Stomach (tissue), 4 donors: ENCODE results near the gene PSMB8.

Source experiments
- EP300 ChIP-seq: sonication (generic); formaldehyde crosslinking; IDR thresholded peaks from one replicate; pipeline ENCODE4 v1.6.1; 2017; ENCODE audit warnings: antibody characterized with exemption
- TF ChIP-seq, protein P1 (sequence below), 7 experiments: fragments of 450-650 bp in 4 of 7; fragments of 200-600 bp in 3 of 7; sonication (generic) in 3 of 7; IDR thresholded peaks; one replicate each; pipeline ENCODE4 v1.5.1; 2016 to 2019; ENCODE audit warnings: antibody characterized with exemption in 7 of 7, control low read depth in 2 of 7, mild to moderate bottlenecking in 1 of 7

DNA sequence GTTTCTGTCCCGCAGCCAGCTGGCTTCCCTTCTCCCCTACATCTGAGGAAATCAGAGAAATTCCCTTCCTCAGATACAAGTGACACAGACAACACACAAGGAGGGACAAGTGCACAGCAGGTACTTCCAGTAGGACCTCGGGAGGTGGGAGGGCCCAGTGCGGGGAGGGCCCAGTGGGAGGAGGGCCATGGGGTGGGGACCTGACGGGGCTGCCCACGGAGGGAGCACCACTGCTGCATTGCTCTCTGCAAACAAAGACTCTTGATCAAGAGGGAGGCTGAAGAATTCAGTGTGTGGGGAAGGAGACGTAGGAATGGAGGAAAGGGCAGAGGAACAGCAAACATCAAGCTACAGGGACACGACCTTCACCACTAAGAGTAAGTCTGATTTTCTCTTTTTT, 14.4 kb downstream of the PSMB8 start:
- TF ChIP-seq, protein P1, sequence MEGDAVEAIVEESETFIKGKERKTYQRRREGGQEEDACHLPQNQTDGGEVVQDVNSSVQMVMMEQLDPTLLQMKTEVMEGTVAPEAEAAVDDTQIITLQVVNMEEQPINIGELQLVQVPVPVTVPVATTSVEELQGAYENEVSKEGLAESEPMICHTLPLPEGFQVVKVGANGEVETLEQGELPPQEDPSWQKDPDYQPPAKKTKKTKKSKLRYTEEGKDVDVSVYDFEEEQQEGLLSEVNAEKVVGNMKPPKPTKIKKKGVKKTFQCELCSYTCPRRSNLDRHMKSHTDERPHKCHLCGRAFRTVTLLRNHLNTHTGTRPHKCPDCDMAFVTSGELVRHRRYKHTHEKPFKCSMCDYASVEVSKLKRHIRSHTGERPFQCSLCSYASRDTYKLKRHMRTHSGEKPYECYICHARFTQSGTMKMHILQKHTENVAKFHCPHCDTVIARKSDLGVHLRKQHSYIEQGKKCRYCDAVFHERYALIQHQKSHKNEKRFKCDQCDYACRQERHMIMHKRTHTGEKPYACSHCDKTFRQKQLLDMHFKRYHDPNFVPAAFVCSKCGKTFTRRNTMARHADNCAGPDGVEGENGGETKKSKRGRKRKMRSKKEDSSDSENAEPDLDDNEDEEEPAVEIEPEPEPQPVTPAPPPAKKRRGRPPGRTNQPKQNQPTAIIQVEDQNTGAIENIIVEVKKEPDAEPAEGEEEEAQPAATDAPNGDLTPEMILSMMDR (IDR thresholded peaks at IDR 0.05) = no peak
- no peak for TF ChIP-seq EP300
